Small intestine (tissue), 7 donors: ENCODE data around the gene TMEM237. TPM values are rescaled to one million over a fixed set of nuclear protein-coding genes. Genes with fewer than 3 reads are reported as not detected.
A peak's percentile ranks its signal among the peaks of the same experiment; 100 is the strongest.

Experiments
- DNase-seq, 2 donors: peaks; one replicate each; pipeline versions ENCODE4 v3.0.0 to v3.0.0-alpha.2; 2013
- FAIRE-seq: peaks from 2 replicates; lab custom pipeline; 2012; peaks lifted over from hg19 to GRCh38; lab: Jason Lieb, UNC
- H3K27ac ChIP-seq, 3 donors: one replicate each; pipeline ENCODE4 v1.5.1; 2013; ENCODE audit warnings: low read length in 2 of 3, mild to moderate bottlenecking in 2 of 3, control low read depth in 1 of 3, inconsistent platforms in 1 of 3, low read depth in 1 of 3, moderate library complexity in 1 of 3
- H3K27me3 ChIP-seq, 3 donors: one replicate each; pipeline ENCODE4 v1.6.1; 2013; ENCODE audit warnings: low read length in 3 of 3, inconsistent platforms in 1 of 3; ENCODE audit not compliant: control insufficient read depth in 3 of 3, insufficient read depth in 3 of 3
- H3K36me3 ChIP-seq, 3 donors: one replicate each; pipeline ENCODE4 v1.6.1; 2013; ENCODE audit warnings: low read length in 3 of 3, inconsistent platforms in 1 of 3, low read depth in 1 of 3, mild to moderate bottlenecking in 1 of 3, moderate library complexity in 1 of 3; ENCODE audit not compliant: control insufficient read depth in 3 of 3, insufficient read depth in 2 of 3
- H3K4me1 ChIP-seq, 3 donors: one replicate each; pipeline ENCODE4 v1.6.1; 2013; ENCODE audit warnings: low read length in 2 of 3, inconsistent platforms in 1 of 3, low read depth in 1 of 3, mild to moderate bottlenecking in 1 of 3, moderate library complexity in 1 of 3; ENCODE audit not compliant: control insufficient read depth in 3 of 3, insufficient read depth in 2 of 3
- H3K4me3 ChIP-seq, 3 donors: one replicate each; pipeline ENCODE4 v1.5.1; 2013; ENCODE audit warnings: low read length in 3 of 3, control low read depth in 1 of 3, inconsistent platforms in 1 of 3, low read depth in 1 of 3, mild to moderate bottlenecking in 1 of 3, moderate library complexity in 1 of 3
- H3K9me3 ChIP-seq, 2 donors: one replicate each; pipeline ENCODE4 v1.6.1; 2013; ENCODE audit warnings: low read depth in 1 of 2, low read length in 1 of 2; ENCODE audit not compliant: control insufficient read depth in 2 of 2, insufficient read depth in 1 of 2
- WGBS, 3 donors: extraction: QIAGEN DNeasy Blood & Tissue Kit; methylation state at CpG; one replicate each; pipeline ENCODE4 v1.1.7; 2013; 5-methylcytosine and 5-hydroxymethylcytosine counted together
- polyA plus RNA-seq, 4 donors: library from polyadenylated mRNA; stranded (reverse) in 3 of 4; unstranded in 1 of 4; fragments of 200-250 nt in 3 of 4; fragments of 120-200 nt in 1 of 4; gene quantifications; one replicate each; pipeline versions ENCODE4 v1.2.1 to v1.2.3, GENCODE V29; 2013
- donor health status: healthy with polysubstance abuse.
- donor health status: control.
- donor health status: control.
- donor health status: Bipolar disorder and iron deficiency.
- donor health status: healthy.

The TMEM237 gene
- polyA plus RNA-seq, 4 donors = under 0.01 to 12.4 (median 4.5) TPM

GRCh38 chr2:201654616-201655384, 11.5 kb upstream of the TMEM237 start:
- no peak for DNase-seq
- H3K27ac ChIP-seq = no peak overlapping the region
- H3K27me3 ChIP-seq = peaks cover 0 to 3% (median 0%) of the 10 kb centered on the region in 3 donors
- no peak for FAIRE-seq
- no peaks in the 10 kb centered on the region for H3K4me1 ChIP-seq
- no peaks in the 10 kb centered on the region for H3K36me3 ChIP-seq
- H3K4me3 ChIP-seq = no peak overlapping the region
- WGBS, 3 donors = 81 to 92% (median 85%) methylated on average over 5 of the region's 5 CpGs
- no peaks in the 10 kb centered on the region for H3K9me3 ChIP-seq

GRCh38 chr2:201653221-201653620, 9.9 kb upstream of the TMEM237 start:
- DNase-seq (no peak), FAIRE-seq (no peak)
- no peaks in the 10 kb centered on the region for H3K36me3 ChIP-seq
- no peaks in the 10 kb centered on the region for H3K4me1 ChIP-seq
- WGBS, 3 donors = 78 to 81% (median 78%) methylated on average over 6 of the region's 6 CpGs
- no peaks in the 10 kb centered on the region for H3K9me3 ChIP-seq
- H3K4me3 ChIP-seq = no peak overlapping the region
- H3K27me3 ChIP-seq = peaks cover 0 to 3% (median 0%) of the 10 kb centered on the region in 3 donors
- peak overlapping the region in 1 of 3 donors; percentile 17 for H3K27ac ChIP-seq

- FAIRE-seq (no peak), DNase-seq (no peak)
- H3K4me1 ChIP-seq = no peaks in the 10 kb centered on the region
- H3K27me3 ChIP-seq = peaks cover 0 to 3% (median 0%) of the 10 kb centered on the region in 3 donors
- no peaks in the 10 kb centered on the region for H3K9me3 ChIP-seq
- 65 to 88% (median 81%) methylated on average over 2 of the region's 2 CpGs for WGBS, 3 donors
- no peak overlapping the region for H3K4me3 ChIP-seq
- no peak overlapping the region for H3K27ac ChIP-seq
- H3K36me3 ChIP-seq = no peaks in the 10 kb centered on the region
Measured at GRCh38 chr2:201649442-201649841, 6.1 kb upstream of the TMEM237 start.

- no peak for FAIRE-seq
- H3K9me3 ChIP-seq = no peaks in the 10 kb centered on the region
- H3K4me1 ChIP-seq = no peaks in the 10 kb centered on the region
- H3K27me3 ChIP-seq = no peaks in the 10 kb centered on the region
- H3K36me3 ChIP-seq = no peaks in the 10 kb centered on the region
- H3K27ac ChIP-seq = no peak overlapping the region
- DNase-seq = no peak
- 86 to 90% (median 86%) methylated on average over 5 of the region's 5 CpGs for WGBS, 3 donors
- H3K4me3 ChIP-seq = no peak overlapping the region
Measured at GRCh38 chr2:201647431-201647830, 4.1 kb upstream of the TMEM237 start.

GRCh38 chr2:201644001-201644400, 698 bp upstream of the TMEM237 start:
- Histone ChIP-seq H3K4me3 (peak overlapping the region in 1 of 3 donors; percentile 85), H3K36me3 (no peaks in the 10 kb centered on the region), H3K27me3 (no peaks in the 10 kb centered on the region), H3K9me3 (no peaks in the 10 kb centered on the region), H3K4me1 (no peaks in the 10 kb centered on the region), H3K27ac (no peak overlapping the region)
- 49 to 60% (median 55%) methylated on average over 8 of the region's 8 CpGs for WGBS, 3 donors
- DNase-seq (peak in 1 of 2 donors; percentile 4), FAIRE-seq (no peak)

GRCh38 chr2:201642579-201643215, 606 bp downstream of the TMEM237 start:
- 0 to 1% (median 1%) methylated on average over 45 to 56 of the region's 56 CpGs for WGBS, 3 donors
- Histone ChIP-seq H3K4me1 (no peaks in the 10 kb centered on the region), H3K4me3 (peak overlapping the region; percentile 81 to 90 (median 85)), H3K27me3 (no peaks in the 10 kb centered on the region), H3K27ac (peak overlapping the region; percentile 65 to 90 (median 78)), H3K9me3 (no peaks in the 10 kb centered on the region), H3K36me3 (no peaks in the 10 kb centered on the region)
- FAIRE-seq = no peak
- peak; percentile 75 to 93 for DNase-seq

- H3K27me3 ChIP-seq = no peaks in the 10 kb centered on the region
- peak overlapping the region; percentile 81 to 90 (median 85) for H3K4me3 ChIP-seq
- H3K4me1 ChIP-seq = no peaks in the 10 kb centered on the region
- no peak for FAIRE-seq
- no peak for DNase-seq
- peak overlapping the region; percentile 65 to 90 (median 78) for H3K27ac ChIP-seq
- H3K36me3 ChIP-seq = peaks cover 0 to 3% (median 0%) of the 10 kb centered on the region in 3 donors
- no peaks in the 10 kb centered on the region for H3K9me3 ChIP-seq
- WGBS, 3 donors = 0 to 1% (median 0%) methylated on average over 16 of the region's 16 CpGs
Measured at GRCh38 chr2:201642086-201642578, 1.2 kb downstream of the TMEM237 start.

- Histone ChIP-seq H3K27me3 (no peaks in the 10 kb centered on the region), H3K4me1 (no peaks in the 10 kb centered on the region), H3K27ac (no peak overlapping the region), H3K36me3 (peaks cover 0 to 5% (median 0%) of the 10 kb centered on the region in 3 donors), H3K9me3 (no peaks in the 10 kb centered on the region), H3K4me3 (no peak overlapping the region)
- 78 to 90% (median 82%) methylated on average over 3 of the region's 3 CpGs for WGBS, 3 donors
- FAIRE-seq (no peak), DNase-seq (no peak)
Measured at GRCh38 chr2:201639205-201639604, 4.1 kb downstream of the TMEM237 start.
